WTC11 (cell line): ENCODE results near the gene IL24. TPM values are rescaled to one million over a fixed set of nuclear protein-coding genes. Genes with fewer than 3 reads are reported as not detected.

Experiments used
- ATAC-seq: fragments of 200-7000 bp; cut with Tn5 transposase; 2 replicates; pipeline ENCODE4 v1.10.0; 2021; ENCODE audit warnings: mild to moderate bottlenecking, moderate library complexity
- CTCF ChIA-PET: fragments of 300-600 bp; sonication (Branson Sonifier 250); formaldehyde crosslinking; loops from one replicate; lab custom pipeline; 2021; ENCODE audit warnings: antibody characterized with exemption; lab: Charles Lee
- POLR2A ChIA-PET: fragments of 350-600 bp; sonication (Branson Sonifier 250); formaldehyde crosslinking; loops from one replicate; lab custom pipeline; 2021; ENCODE audit warnings: antibody characterized with exemption; lab: Charles Lee
- DNase-seq: peaks from one replicate; pipeline ENCODE4 v3.0.0; 2021; ENCODE audit warnings: low spot score
- H3K27ac Mint-ChIP-seq: 2 replicates; pipeline ENCODE4 v1.8.0; 2021; ENCODE audit warnings: mixed read lengths
- H3K27me3 Mint-ChIP-seq: 2 replicates; pipeline ENCODE4 v1.8.0; 2021; ENCODE audit warnings: low read depth, mild to moderate bottlenecking, moderate library complexity, mixed read lengths
- H3K36me3 Mint-ChIP-seq: 2 replicates; pipeline ENCODE4 v1.8.0; 2021; ENCODE audit warnings: mixed read lengths
- H3K4me1 Mint-ChIP-seq: 2 replicates; pipeline ENCODE4 v1.8.0; 2022; ENCODE audit warnings: mixed read lengths
- H3K4me3 Mint-ChIP-seq: 2 replicates; pipeline ENCODE4 v1.8.0; 2021; ENCODE audit warnings: mild to moderate bottlenecking, moderate library complexity, mixed read lengths
- H3K9me3 Mint-ChIP-seq: 2 replicates; pipeline ENCODE4 v1.8.0; 2021; ENCODE audit warnings: mixed read lengths
- ATF1 ChIP-seq: sonication (generic); formaldehyde crosslinking; IDR thresholded peaks from 2 replicates; pipeline ENCODE4 v1.8.1; 2023; ENCODE audit warnings: mild to moderate bottlenecking, moderate library complexity, missing genetic modification reagents
- CREM ChIP-seq: sonication (generic); formaldehyde crosslinking; IDR thresholded peaks from 2 replicates; pipeline ENCODE4 v1.8.1; 2022; ENCODE audit warnings: mild to moderate bottlenecking, missing genetic modification reagents, moderate library complexity
- E2F5 ChIP-seq: sonication (generic); formaldehyde crosslinking; IDR thresholded peaks from 2 replicates; pipeline ENCODE4 v1.8.1; 2022; ENCODE audit warnings: mild to moderate bottlenecking, moderate library complexity, missing genetic modification reagents
- EMX1 ChIP-seq: fragments of 250-450 bp; sonication (Bioruptor Pico); IDR thresholded peaks from 2 replicates; pipeline ENCODE4 v1.8.0; 2021; ENCODE audit warnings: mild to moderate bottlenecking
- FOXJ3 ChIP-seq: sonication (generic); formaldehyde crosslinking; IDR thresholded peaks from 2 replicates; pipeline ENCODE4 v1.9.0; 2021; ENCODE audit warnings: missing genetic modification reagents, mild to moderate bottlenecking, borderline replicate concordance
- FOXK1 ChIP-seq: sonication (generic); formaldehyde crosslinking; IDR thresholded peaks from 2 replicates; pipeline ENCODE4 v1.8.0; 2022; ENCODE audit warnings: mild to moderate bottlenecking, moderate library complexity, missing genetic modification reagents
- JUN ChIP-seq: sonication (generic); formaldehyde crosslinking; IDR thresholded peaks from 2 replicates; pipeline ENCODE4 v1.8.0; 2023; ENCODE audit warnings: mild to moderate bottlenecking, missing genetic modification reagents
- MYBL2 ChIP-seq: sonication (generic); formaldehyde crosslinking; IDR thresholded peaks from 2 replicates; pipeline ENCODE4 v1.8.1; 2023; ENCODE audit warnings: mild to moderate bottlenecking, moderate library complexity, missing genetic modification reagents
- NFE2L1 ChIP-seq: sonication (generic); formaldehyde crosslinking; IDR thresholded peaks from 2 replicates; pipeline ENCODE4 v1.8.1; 2023; ENCODE audit warnings: missing genetic modification reagents
- OVOL2 ChIP-seq: fragments of 250-450 bp; sonication (Bioruptor Pico); IDR thresholded peaks from 2 replicates; pipeline ENCODE4 v1.9.0; 2021; ENCODE audit warnings: mild to moderate bottlenecking, borderline replicate concordance
- PRRX2 ChIP-seq: fragments of 250-450 bp; sonication (Bioruptor Pico); IDR thresholded peaks from 2 replicates; pipeline ENCODE4 v1.8.0; 2021; ENCODE audit warnings: mild to moderate bottlenecking
- RELA ChIP-seq: sonication (generic); formaldehyde crosslinking; IDR thresholded peaks from 2 replicates; pipeline ENCODE4 v1.8.1; 2022; ENCODE audit warnings: missing genetic modification reagents, mild to moderate bottlenecking, borderline replicate concordance
- SOX15 ChIP-seq: fragments of 250-450 bp; sonication (Bioruptor Pico); IDR thresholded peaks from 2 replicates; pipeline ENCODE4 v1.9.0; 2021; ENCODE audit warnings: mild to moderate bottlenecking
- TEAD1 ChIP-seq: sonication (generic); formaldehyde crosslinking; IDR thresholded peaks from 2 replicates; pipeline ENCODE4 v1.8.0; 2022; ENCODE audit warnings: mild to moderate bottlenecking, missing genetic modification reagents
- ZNF121 ChIP-seq: sonication (generic); formaldehyde crosslinking; IDR thresholded peaks from 2 replicates; pipeline ENCODE4 v1.8.0; 2023; ENCODE audit warnings: missing genetic modification reagents
- ZNF138 ChIP-seq: sonication (generic); formaldehyde crosslinking; conservative IDR thresholded peaks from 2 replicates; pipeline ENCODE4 v1.8.1; 2022; ENCODE audit warnings: mild to moderate bottlenecking, moderate library complexity, missing genetic modification reagents
- ZNF219 ChIP-seq: sonication (generic); formaldehyde crosslinking; IDR thresholded peaks from 2 replicates; pipeline ENCODE4 v1.8.0; 2023; ENCODE audit warnings: missing genetic modification reagents, mild to moderate bottlenecking, borderline replicate concordance
- ZNF232 ChIP-seq: sonication (generic); formaldehyde crosslinking; IDR thresholded peaks from 2 replicates; pipeline ENCODE4 v1.8.0; 2022; ENCODE audit warnings: mild to moderate bottlenecking, missing genetic modification reagents
- ZNF263 ChIP-seq: sonication (generic); formaldehyde crosslinking; IDR thresholded peaks from 2 replicates; pipeline ENCODE4 v1.8.1; 2022; ENCODE audit warnings: low read depth, mild to moderate bottlenecking, moderate library complexity, missing genetic modification reagents
- ZNF396 ChIP-seq: fragments of 250-450 bp; sonication (Bioruptor Pico); IDR thresholded peaks from 2 replicates; pipeline ENCODE4 v1.8.0; 2021; ENCODE audit warnings: mild to moderate bottlenecking, moderate library complexity, borderline replicate concordance
- ZNF671 ChIP-seq: fragments of 250-450 bp; sonication (Bioruptor Pico); IDR thresholded peaks from 2 replicates; pipeline ENCODE4 v1.8.0; 2021; ENCODE audit warnings: mild to moderate bottlenecking
- total RNA-seq: library from RNA; stranded (reverse); gene quantifications from 3 replicates; pipeline ENCODE4 v1.2.3, GENCODE V29; 2021
- TF ChIP-seq, protein P1 (sequence below): sonication (generic); formaldehyde crosslinking; IDR thresholded peaks from 2 replicates; pipeline ENCODE4 v1.8.1; 2023; ENCODE audit warnings: mild to moderate bottlenecking, missing genetic modification reagents, moderate library complexity
- TF ChIP-seq, protein P2 (sequence below): sonication (generic); formaldehyde crosslinking; IDR thresholded peaks from 2 replicates; pipeline ENCODE4 v1.8.0; 2023; ENCODE audit warnings: missing genetic modification reagents, mild to moderate bottlenecking, borderline replicate concordance
- TF ChIP-seq, protein P3 (sequence below): sonication (generic); formaldehyde crosslinking; IDR thresholded peaks from 2 replicates; pipeline ENCODE4 v1.8.0; 2023; ENCODE audit warnings: mild to moderate bottlenecking, missing genetic modification reagents

IL24 gene
- total RNA-seq, 1 experiment from 2014 or later: not detected

DNA sequence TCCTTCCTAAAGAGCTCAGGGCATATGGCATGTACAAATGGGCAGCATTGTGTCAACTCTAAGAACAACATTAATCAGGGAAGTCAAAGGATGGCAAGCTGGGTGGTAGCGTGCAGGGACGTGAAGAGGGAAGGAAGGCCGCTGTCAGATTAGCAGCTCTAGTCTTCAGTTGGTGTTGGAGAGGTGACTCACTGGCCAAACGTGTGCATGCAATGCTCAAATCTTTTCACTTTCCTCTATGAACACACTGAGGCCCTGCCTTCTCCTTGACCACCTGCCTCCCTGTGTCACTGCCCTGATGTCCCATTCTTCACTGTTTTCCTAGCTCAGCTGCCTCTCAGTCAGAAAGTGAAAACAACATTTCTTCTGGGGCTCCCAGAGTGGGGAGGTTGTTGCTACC lies 54.9 kb downstream of the IL24 start (continued):
- TF ChIP-seq, protein P1, sequence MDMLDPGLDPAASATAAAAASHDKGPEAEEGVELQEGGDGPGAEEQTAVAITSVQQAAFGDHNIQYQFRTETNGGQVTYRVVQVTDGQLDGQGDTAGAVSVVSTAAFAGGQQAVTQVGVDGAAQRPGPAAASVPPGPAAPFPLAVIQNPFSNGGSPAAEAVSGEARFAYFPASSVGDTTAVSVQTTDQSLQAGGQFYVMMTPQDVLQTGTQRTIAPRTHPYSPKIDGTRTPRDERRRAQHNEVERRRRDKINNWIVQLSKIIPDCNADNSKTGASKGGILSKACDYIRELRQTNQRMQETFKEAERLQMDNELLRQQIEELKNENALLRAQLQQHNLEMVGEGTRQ: no peak
- no peak for TF ChIP-seq ZNF121
- TF ChIP-seq ZNF232 (CRISPR knock-in tag): no peak

DNA sequence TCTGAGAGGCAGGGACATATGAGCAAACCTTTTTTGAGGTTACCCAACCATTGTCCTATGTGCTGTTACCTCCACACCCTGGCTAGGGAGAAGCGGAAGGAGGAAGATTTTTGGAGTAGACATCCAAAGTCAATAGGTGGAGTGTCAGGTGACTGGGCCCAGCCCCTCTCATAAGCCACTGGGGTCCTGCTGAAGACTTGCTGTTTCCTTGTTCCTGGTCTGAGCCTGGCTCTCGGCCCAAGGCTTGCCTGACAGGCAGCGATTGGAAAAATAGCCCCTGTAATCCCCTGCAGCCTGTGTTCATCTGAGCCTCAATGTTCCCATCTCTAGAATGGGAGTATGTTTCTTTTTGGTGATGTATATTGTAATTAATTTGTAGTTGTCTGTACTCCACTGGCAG lies 55.9 kb downstream of the IL24 start:
- peaks cover 4% of the 10 kb centered on the region for H3K27me3 Mint-ChIP-seq
- no peak for DNase-seq
- no peaks in the 10 kb centered on the region for H3K36me3 Mint-ChIP-seq
- H3K27ac Mint-ChIP-seq: no peak overlapping the region
- CTCF ChIA-PET: interaction anchor here (2.3 kb wide), 1 partner anchor 20 kb away, joined by 9 read pairs; no protein-coding TSS in a partner anchor
- no peak for TF ChIP-seq EMX1
- TF ChIP-seq FOXJ3 (CRISPR knock-in tag): no peak
- TF ChIP-seq NFE2L1 (CRISPR knock-in tag): no peak
- TF ChIP-seq, protein P2, sequence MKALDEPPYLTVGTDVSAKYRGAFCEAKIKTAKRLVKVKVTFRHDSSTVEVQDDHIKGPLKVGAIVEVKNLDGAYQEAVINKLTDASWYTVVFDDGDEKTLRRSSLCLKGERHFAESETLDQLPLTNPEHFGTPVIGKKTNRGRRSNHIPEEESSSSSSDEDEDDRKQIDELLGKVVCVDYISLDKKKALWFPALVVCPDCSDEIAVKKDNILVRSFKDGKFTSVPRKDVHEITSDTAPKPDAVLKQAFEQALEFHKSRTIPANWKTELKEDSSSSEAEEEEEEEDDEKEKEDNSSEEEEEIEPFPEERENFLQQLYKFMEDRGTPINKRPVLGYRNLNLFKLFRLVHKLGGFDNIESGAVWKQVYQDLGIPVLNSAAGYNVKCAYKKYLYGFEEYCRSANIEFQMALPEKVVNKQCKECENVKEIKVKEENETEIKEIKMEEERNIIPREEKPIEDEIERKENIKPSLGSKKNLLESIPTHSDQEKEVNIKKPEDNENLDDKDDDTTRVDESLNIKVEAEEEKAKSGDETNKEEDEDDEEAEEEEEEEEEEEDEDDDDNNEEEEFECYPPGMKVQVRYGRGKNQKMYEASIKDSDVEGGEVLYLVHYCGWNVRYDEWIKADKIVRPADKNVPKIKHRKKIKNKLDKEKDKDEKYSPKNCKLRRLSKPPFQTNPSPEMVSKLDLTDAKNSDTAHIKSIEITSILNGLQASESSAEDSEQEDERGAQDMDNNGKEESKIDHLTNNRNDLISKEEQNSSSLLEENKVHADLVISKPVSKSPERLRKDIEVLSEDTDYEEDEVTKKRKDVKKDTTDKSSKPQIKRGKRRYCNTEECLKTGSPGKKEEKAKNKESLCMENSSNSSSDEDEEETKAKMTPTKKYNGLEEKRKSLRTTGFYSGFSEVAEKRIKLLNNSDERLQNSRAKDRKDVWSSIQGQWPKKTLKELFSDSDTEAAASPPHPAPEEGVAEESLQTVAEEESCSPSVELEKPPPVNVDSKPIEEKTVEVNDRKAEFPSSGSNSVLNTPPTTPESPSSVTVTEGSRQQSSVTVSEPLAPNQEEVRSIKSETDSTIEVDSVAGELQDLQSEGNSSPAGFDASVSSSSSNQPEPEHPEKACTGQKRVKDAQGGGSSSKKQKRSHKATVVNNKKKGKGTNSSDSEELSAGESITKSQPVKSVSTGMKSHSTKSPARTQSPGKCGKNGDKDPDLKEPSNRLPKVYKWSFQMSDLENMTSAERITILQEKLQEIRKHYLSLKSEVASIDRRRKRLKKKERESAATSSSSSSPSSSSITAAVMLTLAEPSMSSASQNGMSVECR (CRISPR knock-in tag): no peak
- TF ChIP-seq MYBL2: no peak
- no peak for TF ChIP-seq SOX15 (CRISPR knock-in tag)
- TF ChIP-seq ATF1: no peak
- no peak for TF ChIP-seq CREM
- no peak for TF ChIP-seq TEAD1 (CRISPR knock-in tag)
- no peak for TF ChIP-seq E2F5
- TF ChIP-seq ZNF396 (CRISPR knock-in tag): no peak
- no peak for TF ChIP-seq PRRX2 (CRISPR knock-in tag)
- TF ChIP-seq, protein P3, sequence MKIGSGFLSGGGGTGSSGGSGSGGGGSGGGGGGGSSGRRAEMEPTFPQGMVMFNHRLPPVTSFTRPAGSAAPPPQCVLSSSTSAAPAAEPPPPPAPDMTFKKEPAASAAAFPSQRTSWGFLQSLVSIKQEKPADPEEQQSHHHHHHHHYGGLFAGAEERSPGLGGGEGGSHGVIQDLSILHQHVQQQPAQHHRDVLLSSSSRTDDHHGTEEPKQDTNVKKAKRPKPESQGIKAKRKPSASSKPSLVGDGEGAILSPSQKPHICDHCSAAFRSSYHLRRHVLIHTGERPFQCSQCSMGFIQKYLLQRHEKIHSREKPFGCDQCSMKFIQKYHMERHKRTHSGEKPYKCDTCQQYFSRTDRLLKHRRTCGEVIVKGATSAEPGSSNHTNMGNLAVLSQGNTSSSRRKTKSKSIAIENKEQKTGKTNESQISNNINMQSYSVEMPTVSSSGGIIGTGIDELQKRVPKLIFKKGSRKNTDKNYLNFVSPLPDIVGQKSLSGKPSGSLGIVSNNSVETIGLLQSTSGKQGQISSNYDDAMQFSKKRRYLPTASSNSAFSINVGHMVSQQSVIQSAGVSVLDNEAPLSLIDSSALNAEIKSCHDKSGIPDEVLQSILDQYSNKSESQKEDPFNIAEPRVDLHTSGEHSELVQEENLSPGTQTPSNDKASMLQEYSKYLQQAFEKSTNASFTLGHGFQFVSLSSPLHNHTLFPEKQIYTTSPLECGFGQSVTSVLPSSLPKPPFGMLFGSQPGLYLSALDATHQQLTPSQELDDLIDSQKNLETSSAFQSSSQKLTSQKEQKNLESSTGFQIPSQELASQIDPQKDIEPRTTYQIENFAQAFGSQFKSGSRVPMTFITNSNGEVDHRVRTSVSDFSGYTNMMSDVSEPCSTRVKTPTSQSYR (CRISPR knock-in tag): no peak
- TF ChIP-seq, all 79 proteins: peak for 0
- POLR2A ChIA-PET: no interaction called here
- Mint-ChIP-seq H3K4me1 (no peaks in the 10 kb centered on the region), H3K4me3 (no peak overlapping the region), H3K9me3 (peaks cover 11% of the 10 kb centered on the region)
- ATAC-seq: no peak

DNA sequence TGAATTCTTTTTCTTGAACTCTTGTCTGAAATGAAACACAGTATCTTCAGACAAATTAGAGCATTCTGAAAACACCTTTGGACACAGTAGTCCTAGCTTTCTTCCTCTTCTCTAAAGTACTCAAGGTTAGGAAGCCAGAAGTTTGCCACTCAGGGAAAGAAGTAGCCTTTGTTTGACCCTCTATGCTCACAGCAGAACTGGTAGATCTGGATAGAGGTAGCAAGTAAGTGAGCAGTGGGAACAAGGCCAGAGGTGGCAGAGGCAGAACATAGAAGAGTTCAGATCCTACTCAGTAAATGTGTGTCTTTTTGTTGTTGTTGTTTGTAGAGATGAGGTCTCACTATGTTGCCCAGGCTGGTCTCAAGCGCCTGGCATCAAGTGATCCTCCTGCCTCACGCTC lies 56.4 kb downstream of the IL24 start:
- ChIA-PET CTCF (interaction anchor here (1.3 to 2.1 kb wide), 2 partner anchors 18 to 28 kb away, joined by 5 to 14 read pairs; no protein-coding TSS in a partner anchor), POLR2A (no interaction called here)
- Mint-ChIP-seq H3K36me3 (no peaks in the 10 kb centered on the region), H3K9me3 (peaks cover 11% of the 10 kb centered on the region), H3K4me3 (no peak overlapping the region), H3K27me3 (peaks cover 4% of the 10 kb centered on the region), H3K4me1 (no peaks in the 10 kb centered on the region), H3K27ac (no peak overlapping the region)
- DNase-seq (no peak), ATAC-seq (no peak)
- TF ChIP-seq ZNF138 (CRISPR knock-in tag) (no peak), FOXK1 (CRISPR knock-in tag) (no peak), ZNF219 (no peak), OVOL2 (CRISPR knock-in tag) (no peak), ZNF671 (no peak), ZNF263 (CRISPR knock-in tag) (no peak), RELA (no peak), JUN (CRISPR knock-in tag) (no peak)
